Adrenal gland (tissue), 5 donors: ENCODE measurements around the gene SUMF2.
"Not testable (repeated sequence)": the region's sequence is repeated elsewhere in the genome, so short reads cannot be mapped to it uniquely, and the experiment has no call there.

Experiments
- POLR2A ChIP-seq, 2 donors: fragments of 450-650 bp; IDR thresholded peaks; one replicate each; pipeline ENCODE4 v1.6.1; 2017; ENCODE audit warnings: antibody characterized with exemption in 2 of 2, mild to moderate bottlenecking in 2 of 2, moderate library complexity in 1 of 2
- TF ChIP-seq, protein P1 (sequence below), 6 experiments: fragments of 450-650 bp in 4 of 6; fragments of 200-600 bp in 2 of 6; sonication (generic) in 1 of 6; IDR thresholded peaks; 1 replicate in 5 of 6; 2 replicates in 1 of 6; pipeline versions ENCODE4 v1.5.1 to v1.8.0; 2016 to 2021; ENCODE audit warnings: antibody characterized with exemption in 6 of 6, mild to moderate bottlenecking in 2 of 6, moderate library complexity in 1 of 6
- donor health status: DM: no; HTN: no; CAD: no.

DNA sequence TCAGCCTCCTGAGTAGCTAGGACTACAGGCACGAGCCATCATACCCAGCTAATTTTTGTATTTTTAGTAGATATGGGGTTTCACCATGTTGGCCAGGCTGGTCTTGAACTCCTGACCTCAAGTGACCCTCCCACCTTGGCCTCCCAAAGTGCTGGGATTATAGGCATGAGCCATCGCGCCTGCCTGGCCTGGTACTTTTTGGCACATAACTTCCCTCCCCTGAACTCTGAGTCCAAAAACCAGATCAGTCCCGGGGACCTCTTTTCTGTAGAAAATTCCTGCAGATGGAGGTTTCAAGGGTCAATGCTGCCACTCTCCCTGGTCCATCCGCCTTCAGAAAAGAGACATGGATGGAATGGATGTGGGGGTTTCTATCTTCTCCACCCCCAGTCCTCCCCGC lies 28.3 kb downstream of the SUMF2 start:
- TF ChIP-seq, protein P1, sequence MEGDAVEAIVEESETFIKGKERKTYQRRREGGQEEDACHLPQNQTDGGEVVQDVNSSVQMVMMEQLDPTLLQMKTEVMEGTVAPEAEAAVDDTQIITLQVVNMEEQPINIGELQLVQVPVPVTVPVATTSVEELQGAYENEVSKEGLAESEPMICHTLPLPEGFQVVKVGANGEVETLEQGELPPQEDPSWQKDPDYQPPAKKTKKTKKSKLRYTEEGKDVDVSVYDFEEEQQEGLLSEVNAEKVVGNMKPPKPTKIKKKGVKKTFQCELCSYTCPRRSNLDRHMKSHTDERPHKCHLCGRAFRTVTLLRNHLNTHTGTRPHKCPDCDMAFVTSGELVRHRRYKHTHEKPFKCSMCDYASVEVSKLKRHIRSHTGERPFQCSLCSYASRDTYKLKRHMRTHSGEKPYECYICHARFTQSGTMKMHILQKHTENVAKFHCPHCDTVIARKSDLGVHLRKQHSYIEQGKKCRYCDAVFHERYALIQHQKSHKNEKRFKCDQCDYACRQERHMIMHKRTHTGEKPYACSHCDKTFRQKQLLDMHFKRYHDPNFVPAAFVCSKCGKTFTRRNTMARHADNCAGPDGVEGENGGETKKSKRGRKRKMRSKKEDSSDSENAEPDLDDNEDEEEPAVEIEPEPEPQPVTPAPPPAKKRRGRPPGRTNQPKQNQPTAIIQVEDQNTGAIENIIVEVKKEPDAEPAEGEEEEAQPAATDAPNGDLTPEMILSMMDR (IDR thresholded peaks at IDR 0.05): not testable (repeated sequence)
- TF ChIP-seq POLR2A (IDR thresholded peaks at IDR 0.05): not testable (repeated sequence)
